Transverse colon (tissue), 4 donors: ENCODE data around the gene MRPL10.

Experiments used
- EP300 ChIP-seq: sonication (generic); formaldehyde crosslinking; IDR thresholded peaks from one replicate; pipeline ENCODE4 v1.6.1; 2017; ENCODE audit warnings: antibody characterized with exemption, low read depth
- POLR2A ChIP-seq: fragments of 450-650 bp; IDR thresholded peaks from one replicate; pipeline ENCODE4 v1.6.1; 2016; ENCODE audit warnings: antibody characterized with exemption, mild to moderate bottlenecking, moderate library complexity
- POLR2AphosphoS5 ChIP-seq, 3 donors: sonication (generic); formaldehyde crosslinking; IDR thresholded peaks; one replicate each; pipeline ENCODE4 v1.6.1; 2016; ENCODE audit warnings: antibody characterized with exemption in 3 of 3
- TF ChIP-seq, protein P1 (sequence below), 5 experiments: fragments of 200-600 bp in 3 of 5; fragments of 450-650 bp in 2 of 5; sonication (generic) in 3 of 5; IDR thresholded peaks; 1 replicate in 2 of 5; 2 replicates in 3 of 5; pipeline ENCODE4 v1.5.1; 2016 to 2017; ENCODE audit warnings: antibody characterized with exemption in 5 of 5, inconsistent platforms in 3 of 5, mild to moderate bottlenecking in 2 of 5, moderate library complexity in 1 of 5

DNA sequence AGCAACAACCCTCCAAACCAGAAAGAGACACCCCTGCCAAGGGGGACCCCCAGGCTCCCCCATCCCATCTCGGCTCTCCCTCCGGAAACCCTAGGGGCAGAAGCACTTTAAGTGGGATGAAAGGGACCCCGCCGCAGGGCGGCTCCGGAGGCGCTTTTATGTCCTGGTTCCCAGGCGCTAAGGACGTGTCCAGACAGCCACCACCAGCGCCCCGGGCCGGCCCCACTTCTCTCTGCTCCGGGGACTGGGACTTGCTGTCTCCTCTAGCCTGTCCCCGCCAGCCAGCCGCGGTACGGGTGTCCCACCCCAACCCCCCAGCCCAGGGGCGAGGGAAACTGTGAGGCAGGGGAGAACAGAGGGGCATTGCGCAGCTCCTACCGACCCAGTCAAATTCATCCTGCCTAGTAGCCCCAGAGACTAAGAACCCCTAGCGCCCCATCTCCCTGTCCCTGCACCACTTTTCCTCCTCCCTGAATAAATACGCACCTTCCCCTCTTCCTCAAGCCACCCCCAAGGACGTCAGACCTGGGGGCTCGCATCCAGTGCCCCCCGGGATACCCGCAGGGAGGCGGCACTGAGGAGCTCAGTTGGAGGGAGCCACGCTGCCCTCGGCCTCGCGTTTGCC lies 15.5 kb upstream of the MRPL10 start:
- TF ChIP-seq, protein P1, sequence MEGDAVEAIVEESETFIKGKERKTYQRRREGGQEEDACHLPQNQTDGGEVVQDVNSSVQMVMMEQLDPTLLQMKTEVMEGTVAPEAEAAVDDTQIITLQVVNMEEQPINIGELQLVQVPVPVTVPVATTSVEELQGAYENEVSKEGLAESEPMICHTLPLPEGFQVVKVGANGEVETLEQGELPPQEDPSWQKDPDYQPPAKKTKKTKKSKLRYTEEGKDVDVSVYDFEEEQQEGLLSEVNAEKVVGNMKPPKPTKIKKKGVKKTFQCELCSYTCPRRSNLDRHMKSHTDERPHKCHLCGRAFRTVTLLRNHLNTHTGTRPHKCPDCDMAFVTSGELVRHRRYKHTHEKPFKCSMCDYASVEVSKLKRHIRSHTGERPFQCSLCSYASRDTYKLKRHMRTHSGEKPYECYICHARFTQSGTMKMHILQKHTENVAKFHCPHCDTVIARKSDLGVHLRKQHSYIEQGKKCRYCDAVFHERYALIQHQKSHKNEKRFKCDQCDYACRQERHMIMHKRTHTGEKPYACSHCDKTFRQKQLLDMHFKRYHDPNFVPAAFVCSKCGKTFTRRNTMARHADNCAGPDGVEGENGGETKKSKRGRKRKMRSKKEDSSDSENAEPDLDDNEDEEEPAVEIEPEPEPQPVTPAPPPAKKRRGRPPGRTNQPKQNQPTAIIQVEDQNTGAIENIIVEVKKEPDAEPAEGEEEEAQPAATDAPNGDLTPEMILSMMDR (IDR thresholded peaks at IDR 0.05), result no peak
- no peak for TF ChIP-seq POLR2A
- no peak for TF ChIP-seq EP300
- no peak for TF ChIP-seq POLR2AphosphoS5 (IDR thresholded peaks at IDR 0.05)
